Adrenal gland (tissue), 12 donors: Measurements from ENCODE around the gene CAPN7. TPM values are rescaled to one million over a fixed set of nuclear protein-coding genes. Genes with fewer than 3 reads are reported as not detected.

Source experiments
- DNase-seq, 7 donors: peaks; one replicate each; pipeline ENCODE4 v3.0.0-alpha.2; 2019 to 2020
- H3K27ac ChIP-seq, 5 donors: fragments of 200-600 bp; sonication (generic) in 4 of 5; 1 replicate in 3 of 5; 2 replicates in 2 of 5; pipeline versions ENCODE4 v1.5.1 to v1.8.0; 2016 to 2020; ENCODE audit warnings: mild to moderate bottlenecking in 1 of 5
- H3K27me3 ChIP-seq: fragments of 200-600 bp; 2 replicates; pipeline ENCODE4 v1.8.0; 2021
- H3K36me3 ChIP-seq, 2 donors: fragments of 200-600 bp; replicated peaks in 1 of 2; 1 replicate in 1 of 2; 2 replicates in 1 of 2; pipeline versions ENCODE4 v1.5.1 to v1.8.0; 2018 to 2022
- H3K4me1 ChIP-seq, 2 donors: fragments of 200-600 bp; replicated peaks in 1 of 2; 1 replicate in 1 of 2; 2 replicates in 1 of 2; pipeline versions ENCODE4 v1.5.1 to v1.8.0; 2018 to 2021
- H3K4me3 ChIP-seq, 4 donors: fragments of 200-600 bp; sonication (generic) in 3 of 4; one replicate each; pipeline ENCODE4 v1.5.1; 2016 to 2018
- H3K9me3 ChIP-seq, 3 donors: fragments of 200-600 bp; sonication (generic) in 1 of 3; replicated peaks in 1 of 3; 1 replicate in 2 of 3; 2 replicates in 1 of 3; pipeline versions ENCODE4 v1.5.1 to v1.8.0; 2016 to 2021
- POLR2A ChIP-seq, 2 donors: fragments of 450-650 bp; IDR thresholded peaks; one replicate each; pipeline ENCODE4 v1.6.1; 2017; ENCODE audit warnings: antibody characterized with exemption in 2 of 2, mild to moderate bottlenecking in 2 of 2, moderate library complexity in 1 of 2
- WGBS, 4 donors: extraction: QIAGEN DNeasy Blood & Tissue Kit in 2 of 4; methylation state at CpG; one replicate each; pipeline versions ENCODE4 v1.1.5 to v1.1.7; 2013 to 2017; 5-methylcytosine and 5-hydroxymethylcytosine counted together
- intact Hi-C, 2 donors: fragments of 100-400 bp; cut with DNase I; formaldehyde crosslinking; loops; one replicate each; pipeline versions ENCODE4 v1.14.1 to v1.15.0; 2022 to 2023
- polyA plus RNA-seq, 3 donors: library from polyadenylated mRNA; stranded (reverse); fragments of 200-250 nt in 2 of 3; fragments of 350-450 nt in 1 of 3; fragmentation: Illumina TruSeq in 1 of 3; extraction: RNeasy Lipid Tissue Mini Kit (QIAGEN cat#74804) in 1 of 3; gene quantifications; one replicate each; pipeline ENCODE4 v1.2.3, GENCODE V29; 2013 to 2014
- total RNA-seq, 9 donors: library from RNA; depleted of rRNA in 4 of 9; stranded (reverse); fragments of >200 nt in 4 of 9; fragments of 120-200 nt in 1 of 9; fragmentation: NEBNext Ultra II Directional in 1 of 9; extraction: Animal tissue kit (Norgen Biotek cat#: 25700) in 1 of 9; gene quantifications; one replicate each; pipeline versions ENCODE4 v1.1.0 to v1.2.4, GENCODE V29; 2013 to 2023
- TF ChIP-seq, protein P1 (sequence below), 6 experiments: fragments of 450-650 bp in 4 of 6; fragments of 200-600 bp in 2 of 6; sonication (generic) in 1 of 6; IDR thresholded peaks; 1 replicate in 5 of 6; 2 replicates in 1 of 6; pipeline versions ENCODE4 v1.5.1 to v1.8.0; 2016 to 2021; ENCODE audit warnings: antibody characterized with exemption in 6 of 6, mild to moderate bottlenecking in 2 of 6, moderate library complexity in 1 of 6
- donor health status: healthy with polysubstance abuse.
- donor health status: Bipolar disorder and iron deficiency.
- donor health status: DM: yes; HTN: yes; CAD: no.
- donor health status: DM: no; HTN: no; CAD: no.
- donor health status: DM: no; HTN: no; CAD: no.
- donor health status: DM: yes; HTN: yes; CAD: no.

CAPN7 gene
- total and polyA plus RNA-seq, 12 donors = 14.4 to 54.9 (median 36.5) TPM

DNA sequence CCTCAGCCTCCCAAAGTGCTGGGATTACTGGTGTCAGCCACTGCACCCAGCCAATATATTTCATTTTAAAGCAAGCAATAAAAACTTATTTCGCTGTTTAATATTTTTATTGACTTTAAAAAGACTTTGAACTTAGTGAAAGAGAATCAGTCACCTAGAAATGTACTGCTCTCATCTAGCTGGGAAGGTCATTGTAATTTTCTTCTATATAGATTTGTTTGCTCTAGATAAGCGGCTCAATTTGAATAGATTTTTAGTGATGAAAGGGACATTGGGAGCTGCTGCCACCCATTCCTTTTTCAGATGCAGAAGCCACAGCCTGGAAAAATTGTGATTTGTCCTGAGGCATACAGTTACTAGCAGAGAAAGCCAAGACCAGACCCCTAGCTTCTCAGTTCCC, 40.1 kb downstream of the CAPN7 start:
- intact Hi-C loops = no loop called here
- Histone ChIP-seq H3K27ac (peak overlapping the region in 1 of 5 donors; percentile 13), H3K9me3 (no peaks in the 10 kb centered on the region), H3K4me3 (no peak overlapping the region), H3K27me3 (no peaks in the 10 kb centered on the region), H3K4me1 (no peaks in the 10 kb centered on the region), H3K36me3 (peaks cover 0 to 77% of the 10 kb centered on the region in 2 donors)
- DNase-seq = no peak
- WGBS, 4 donors = 93 to 99% (median 96%) methylated on average over 2 of the region's 2 CpGs
- TF ChIP-seq, protein P1, sequence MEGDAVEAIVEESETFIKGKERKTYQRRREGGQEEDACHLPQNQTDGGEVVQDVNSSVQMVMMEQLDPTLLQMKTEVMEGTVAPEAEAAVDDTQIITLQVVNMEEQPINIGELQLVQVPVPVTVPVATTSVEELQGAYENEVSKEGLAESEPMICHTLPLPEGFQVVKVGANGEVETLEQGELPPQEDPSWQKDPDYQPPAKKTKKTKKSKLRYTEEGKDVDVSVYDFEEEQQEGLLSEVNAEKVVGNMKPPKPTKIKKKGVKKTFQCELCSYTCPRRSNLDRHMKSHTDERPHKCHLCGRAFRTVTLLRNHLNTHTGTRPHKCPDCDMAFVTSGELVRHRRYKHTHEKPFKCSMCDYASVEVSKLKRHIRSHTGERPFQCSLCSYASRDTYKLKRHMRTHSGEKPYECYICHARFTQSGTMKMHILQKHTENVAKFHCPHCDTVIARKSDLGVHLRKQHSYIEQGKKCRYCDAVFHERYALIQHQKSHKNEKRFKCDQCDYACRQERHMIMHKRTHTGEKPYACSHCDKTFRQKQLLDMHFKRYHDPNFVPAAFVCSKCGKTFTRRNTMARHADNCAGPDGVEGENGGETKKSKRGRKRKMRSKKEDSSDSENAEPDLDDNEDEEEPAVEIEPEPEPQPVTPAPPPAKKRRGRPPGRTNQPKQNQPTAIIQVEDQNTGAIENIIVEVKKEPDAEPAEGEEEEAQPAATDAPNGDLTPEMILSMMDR (IDR thresholded peaks at IDR 0.05) = no peak
- TF ChIP-seq POLR2A (IDR thresholded peaks at IDR 0.05) = no peak

DNA sequence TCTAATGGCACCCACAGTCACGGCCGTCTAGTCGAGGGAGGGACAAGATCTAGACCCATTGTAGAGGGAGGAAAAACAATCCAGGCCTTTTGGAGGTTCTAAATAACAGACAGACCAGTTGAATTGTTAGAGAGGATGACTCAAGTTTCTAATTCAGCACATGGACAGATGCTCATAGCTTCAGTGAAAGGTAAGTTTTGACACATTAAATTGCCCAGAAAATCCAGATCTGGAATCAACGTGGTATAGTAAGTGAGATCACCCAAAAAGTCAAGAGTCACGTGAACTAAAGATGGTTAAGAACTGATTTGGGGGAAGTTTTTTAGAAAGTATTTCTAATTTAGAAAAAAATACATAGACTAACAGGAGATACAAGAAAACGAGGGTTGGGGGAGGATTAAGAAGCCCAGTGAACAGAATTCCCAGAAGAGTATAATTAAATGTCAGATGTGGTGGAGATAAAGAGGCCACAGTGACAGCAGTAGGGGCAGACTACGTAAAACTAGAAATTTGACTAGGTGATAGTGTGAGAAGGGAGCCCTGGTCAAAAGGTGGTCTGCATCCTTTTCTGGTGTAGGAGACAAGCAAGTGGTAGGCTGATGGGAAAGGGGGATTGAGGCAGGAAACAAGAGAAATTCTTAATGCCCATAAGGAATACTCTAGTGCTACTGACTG, 47.1 kb downstream of the CAPN7 start:
- Histone ChIP-seq H3K4me1 (peaks cover 0 to 13% of the 10 kb centered on the region in 2 donors), H3K27me3 (no peaks in the 10 kb centered on the region), H3K9me3 (no peaks in the 10 kb centered on the region), H3K4me3 (no peak overlapping the region), H3K36me3 (peaks cover 0 to 89% of the 10 kb centered on the region in 2 donors), H3K27ac (peak overlapping the region in 2 of 5 donors; percentile 8 to 67)
- intact Hi-C loops = loop anchor here in 1 of 2 donors (5.0 kb wide), 1 partner anchor 36 kb away; no protein-coding TSS in a partner anchor
- DNase-seq = no peak
- TF ChIP-seq POLR2A (IDR thresholded peaks at IDR 0.05) = no peak
- TF ChIP-seq, protein P1 (IDR thresholded peaks at IDR 0.05) = no peak
- 60 to 70% (median 68%) methylated on average over 7 of the region's 7 CpGs for WGBS, 4 donors

DNA sequence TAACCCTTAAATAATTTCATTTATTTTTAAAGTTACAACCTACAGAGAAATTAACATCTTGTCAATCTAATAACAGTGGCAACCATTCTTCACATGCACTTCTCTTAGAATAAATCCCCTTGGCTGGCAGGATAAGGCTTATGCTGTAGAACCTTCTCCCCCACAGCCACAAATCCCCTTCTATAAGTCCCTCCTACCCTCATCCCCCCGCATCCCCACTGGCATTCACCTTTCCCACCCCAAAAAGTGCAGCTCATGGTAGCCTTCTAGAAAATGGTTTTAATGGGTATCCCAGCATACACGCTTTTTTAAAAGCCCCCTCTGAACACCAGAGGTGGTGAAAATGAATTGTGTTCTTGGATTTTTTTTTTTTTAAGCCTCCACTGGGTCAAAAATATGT, 49.2 kb downstream of the CAPN7 start:
- DNase-seq = no peak
- no peak overlapping the region for H3K4me3 ChIP-seq
- H3K27ac ChIP-seq = peak overlapping the region in 3 of 5 donors; percentile 0 to 67 (median 5)
- TF ChIP-seq POLR2A (IDR thresholded peaks at IDR 0.05) = no peak
- TF ChIP-seq, protein P1 (IDR thresholded peaks at IDR 0.05) = no peak
- no peaks in the 10 kb centered on the region for H3K9me3 ChIP-seq
- no peaks in the 10 kb centered on the region for H3K27me3 ChIP-seq
- peaks cover 0 to 13% of the 10 kb centered on the region in 2 donors for H3K4me1 ChIP-seq
- 86 to 90% (median 89%) methylated on average over 2 of the region's 2 CpGs for WGBS, 4 donors
- H3K36me3 ChIP-seq = peaks cover 0 to 98% of the 10 kb centered on the region in 2 donors
- intact Hi-C loops = loop anchor here in 1 of 2 donors (5.0 kb wide), 1 partner anchor 147 kb away; no protein-coding TSS in a partner anchor

DNA sequence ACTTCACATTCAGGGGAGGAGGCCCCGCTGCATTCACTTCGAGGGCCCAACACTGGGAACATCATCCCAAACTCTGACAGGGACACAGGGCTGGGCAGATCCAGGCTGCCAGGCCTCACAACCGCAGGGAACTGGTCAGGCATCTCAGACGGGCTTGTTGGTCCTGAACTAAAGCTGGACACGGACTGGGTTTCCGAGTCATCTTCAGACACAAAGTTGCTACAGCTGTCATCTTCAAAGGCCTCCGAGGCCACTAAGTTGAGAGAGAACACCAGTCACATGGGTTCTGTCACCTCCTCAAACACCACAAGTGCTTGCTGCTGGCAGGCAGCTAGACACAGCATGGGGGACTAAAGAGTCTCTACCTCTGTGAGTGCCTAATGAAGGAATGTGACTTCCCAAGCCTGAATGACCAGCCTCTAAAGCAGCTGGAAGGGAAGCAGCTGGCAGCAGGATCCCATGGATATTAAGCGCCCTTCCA, 50.9 kb downstream of the CAPN7 start:
- H3K9me3 ChIP-seq = no peaks in the 10 kb centered on the region
- no peak overlapping the region for H3K4me3 ChIP-seq
- peaks cover 0 to 98% of the 10 kb centered on the region in 2 donors for H3K36me3 ChIP-seq
- no peak for TF ChIP-seq POLR2A (IDR thresholded peaks at IDR 0.05)
- TF ChIP-seq, protein P1 (IDR thresholded peaks at IDR 0.05) = no peak
- intact Hi-C loops = loop anchor here in 1 of 2 donors (5.0 kb wide), 1 partner anchor 145 kb away; no protein-coding TSS in a partner anchor
- 60 to 70% (median 68%) methylated on average over 2 to 8 of the region's 8 CpGs for WGBS, 4 donors
- H3K27me3 ChIP-seq = no peaks in the 10 kb centered on the region
- peak overlapping the region in 2 of 5 donors; percentile 67 to 72 for H3K27ac ChIP-seq
- DNase-seq = no peak
- H3K4me1 ChIP-seq = peaks cover 0 to 13% of the 10 kb centered on the region in 2 donors
